RWPE1 (cell line): Measurements from ENCODE around the gene KRTAP2-3.
"Not testable (repeated sequence)": the region's sequence is repeated elsewhere in the genome, so short reads cannot be mapped to it uniquely, and the experiment has no call there.

Source experiments
- CTCF ChIA-PET: fragments of 350-600 bp; sonication (Branson Sonifier 250); formaldehyde crosslinking; extraction: SDS; loops from one replicate; lab custom pipeline; 2021; lab: Yijun Ruan, JAX
- POLR2A ChIA-PET: fragments of 400-600 bp; formaldehyde crosslinking; extraction: SDS; loops from one replicate; lab custom pipeline; 2020; ENCODE audit warnings: antibody characterized with exemption; ENCODE audit not compliant: low non-redundant PET; lab: Yijun Ruan, JAX
- DNase-seq: peaks from one replicate; pipeline ENCODE4 v3.0.0; 2012; ENCODE audit warnings: low spot score
- H3K27ac ChIP-seq: fragments of 450-650 bp; 2 replicates; pipeline ENCODE4 v1.5.1; 2017
- CTCF ChIP-seq: fragments of 450-650 bp; conservative IDR thresholded peaks from 2 replicates; pipeline ENCODE4 v1.5.1; 2017; ENCODE audit warnings: low read depth, mild to moderate bottlenecking

Gene KRTAP2-3

GRCh38 chr17:41073676-41074075, 13.8 kb upstream of the KRTAP2-3 start:
- no peak overlapping the region for H3K27ac ChIP-seq
- CTCF ChIA-PET = no interaction called here
- TF ChIP-seq CTCF = no peak
- POLR2A ChIA-PET = no interaction called here
- no peak for DNase-seq

- ChIA-PET CTCF (no interaction called here), POLR2A (no interaction called here)
- DNase-seq = no peak
- H3K27ac ChIP-seq = no peak overlapping the region
- no peak for TF ChIP-seq CTCF
Observed at GRCh38 chr17:41071606-41072360, 11.9 kb upstream of the KRTAP2-3 start.

GRCh38 chr17:41069031-41069430, 9.1 kb upstream of the KRTAP2-3 start:
- no peak for DNase-seq
- H3K27ac ChIP-seq = no peak overlapping the region
- CTCF ChIA-PET = no interaction called here
- TF ChIP-seq CTCF = no peak
- POLR2A ChIA-PET = no interaction called here

- DNase-seq = no peak
- H3K27ac ChIP-seq = no peak overlapping the region
- no peak for TF ChIP-seq CTCF
- ChIA-PET POLR2A (no interaction called here), CTCF (no interaction called here)
Observed at GRCh38 chr17:41067281-41067680, 7.4 kb upstream of the KRTAP2-3 start.

- ChIA-PET POLR2A (no interaction called here), CTCF (no interaction called here)
- peak; percentile 49 for DNase-seq
- TF ChIP-seq CTCF = no peak
- H3K27ac ChIP-seq = no peak within 1 kb of the TSS
Observed at GRCh38 chr17:41065829-41066624, 6.1 kb upstream of the KRTAP2-3 start, which contains the start of gene KRTAP2-4. TSS of gene KRTAP2-4 (minus strand) at chr17:41065879. CDS start at chr17:41065845, 34 bp downstream.

GRCh38 chr17:41065016-41065689, 5.2 kb upstream of the KRTAP2-3 start:
- CTCF ChIA-PET, POLR2A ChIA-PET, DNase-seq, H3K27ac ChIP-seq: not testable (repeated sequence)
